Gastroesophageal sphincter (tissue), 4 donors: ENCODE data around the gene PTPRG. TPM values are rescaled to one million over a fixed set of nuclear protein-coding genes. Genes with fewer than 3 reads are reported as not detected.

Source experiments
- ATAC-seq: fragments of 150-250 bp; one replicate; pipeline ENCODE4 v1.9.1; 2016; ENCODE audit warnings: mild to moderate bottlenecking, moderate library complexity
- H3K27ac ChIP-seq, 4 donors: fragments of 200-600 bp; sonication (generic) in 3 of 4; 1 replicate in 3 of 4; 2 replicates in 1 of 4; pipeline ENCODE4 v1.5.1; 2016 to 2019
- H3K27me3 ChIP-seq: fragments of 200-600 bp; sonication (generic); one replicate; pipeline ENCODE4 v1.5.1; 2019
- H3K36me3 ChIP-seq, 2 donors: fragments of 200-600 bp; sonication (generic); one replicate each; pipeline ENCODE4 v1.5.1; 2019; ENCODE audit warnings: control low read depth in 1 of 2
- H3K4me1 ChIP-seq, 3 donors: fragments of 200-600 bp; sonication (generic); 1 replicate in 2 of 3; 2 replicates in 1 of 3; pipeline ENCODE4 v1.5.1; 2016 to 2019; ENCODE audit warnings: control low read depth in 2 of 3
- H3K4me3 ChIP-seq, 2 donors: fragments of 200-600 bp; sonication (generic); one replicate each; pipeline ENCODE4 v1.5.1; 2019; ENCODE audit warnings: mild to moderate bottlenecking in 1 of 2, moderate library complexity in 1 of 2
- H3K9me3 ChIP-seq, 3 donors: fragments of 200-600 bp; sonication (generic); one replicate each; pipeline ENCODE4 v1.5.1; 2017 to 2019; ENCODE audit warnings: control low read depth in 2 of 3
- CTCF ChIP-seq, 4 experiments: fragments of 200-600 bp in 2 of 4; fragments of 450-650 bp in 2 of 4; sonication (generic) in 1 of 4; IDR thresholded peaks; one replicate each; pipeline ENCODE4 v1.5.1; 2017 to 2019; ENCODE audit warnings: antibody characterized with exemption in 4 of 4, mild to moderate bottlenecking in 2 of 4, moderate library complexity in 2 of 4
- EP300 ChIP-seq: sonication (generic); formaldehyde crosslinking; IDR thresholded peaks from one replicate; pipeline ENCODE4 v1.6.1; 2017; ENCODE audit warnings: antibody characterized with exemption, mild to moderate bottlenecking
- POLR2A ChIP-seq, 2 donors: fragments of 450-650 bp; IDR thresholded peaks; one replicate each; pipeline ENCODE4 v1.6.1; 2017; ENCODE audit warnings: antibody characterized with exemption in 2 of 2, mild to moderate bottlenecking in 2 of 2, moderate library complexity in 1 of 2
- POLR2AphosphoS5 ChIP-seq: sonication (generic); formaldehyde crosslinking; IDR thresholded peaks from one replicate; pipeline ENCODE4 v1.6.1; 2017; ENCODE audit warnings: antibody characterized with exemption
- WGBS, 2 donors: methylation state at CpG; one replicate each; pipeline ENCODE4 v1.1.5; 2018; ENCODE audit warnings: low coverage in 1 of 2; 5-methylcytosine and 5-hydroxymethylcytosine counted together
- total RNA-seq, 4 donors: library from RNA; depleted of rRNA; stranded (reverse); fragments of >200 nt; gene quantifications; one replicate each; pipeline ENCODE4 v1.1.0, GENCODE V29; 2016

The PTPRG gene
- total RNA-seq, 4 donors from 2014 or later: 48.7 to 81.9 (median 52.8) TPM

- Histone ChIP-seq H3K27me3 (no peaks in the 10 kb centered on the region), H3K9me3 (no peaks in the 10 kb centered on the region), H3K27ac (no peak overlapping the region), H3K36me3 (peaks cover 0 to 71% of the 10 kb centered on the region in 2 donors), H3K4me1 (no peaks in the 10 kb centered on the region), H3K4me3 (no peak overlapping the region)
- no peak for ATAC-seq
- TF ChIP-seq POLR2AphosphoS5 (no peak), EP300 (no peak), POLR2A (IDR thresholded peaks at IDR 0.05) (no peak), CTCF (IDR thresholded peaks at IDR 0.05) (no peak)
Measured at GRCh38 chr3:62277986-62278385, 716.6 kb downstream of the PTPRG start.

DNA sequence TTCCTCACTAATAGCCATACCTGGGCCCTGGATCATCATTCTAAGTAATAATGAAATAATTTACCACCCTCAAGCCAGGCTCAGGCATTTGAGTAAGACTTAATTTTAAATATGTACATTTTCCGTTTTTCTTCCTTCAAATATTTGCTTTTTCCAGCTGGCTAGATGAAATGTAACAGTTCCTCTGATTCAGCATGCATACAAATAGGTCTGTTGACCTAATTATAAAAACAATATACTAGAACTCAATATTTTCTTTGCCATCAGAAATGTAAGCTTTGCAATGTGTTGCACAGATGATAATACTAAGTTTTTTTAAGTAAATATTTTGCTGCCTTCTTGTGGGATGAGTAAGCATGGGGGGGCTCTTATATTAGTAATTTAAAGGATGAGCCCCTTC, 720.4 kb downstream of the PTPRG start:
- no peak for TF ChIP-seq EP300
- no peak for TF ChIP-seq CTCF (IDR thresholded peaks at IDR 0.05)
- TF ChIP-seq POLR2A (IDR thresholded peaks at IDR 0.05): no peak
- Histone ChIP-seq H3K27me3 (no peaks in the 10 kb centered on the region), H3K9me3 (no peaks in the 10 kb centered on the region), H3K4me3 (no peak overlapping the region), H3K4me1 (no peaks in the 10 kb centered on the region), H3K27ac (no peak overlapping the region), H3K36me3 (peaks cover 0 to 56% of the 10 kb centered on the region in 2 donors)
- WGBS, 2 donors: 100% methylated on average over 1 of the region's 1 CpG
- ATAC-seq: no peak

- Histone ChIP-seq H3K27ac (no peak overlapping the region), H3K36me3 (peaks cover 0 to 33% of the 10 kb centered on the region in 2 donors), H3K4me1 (no peaks in the 10 kb centered on the region), H3K27me3 (no peaks in the 10 kb centered on the region), H3K9me3 (no peaks in the 10 kb centered on the region), H3K4me3 (no peak overlapping the region)
- 76 to 85% methylated on average over 2 of the region's 2 CpGs for WGBS, 2 donors
- TF ChIP-seq POLR2AphosphoS5 (no peak), CTCF (IDR thresholded peaks at IDR 0.05) (no peak), EP300 (no peak), POLR2A (IDR thresholded peaks at IDR 0.05) (no peak)
- no peak for ATAC-seq
Measured at GRCh38 chr3:62284442-62284841, 723.1 kb downstream of the PTPRG start.

DNA sequence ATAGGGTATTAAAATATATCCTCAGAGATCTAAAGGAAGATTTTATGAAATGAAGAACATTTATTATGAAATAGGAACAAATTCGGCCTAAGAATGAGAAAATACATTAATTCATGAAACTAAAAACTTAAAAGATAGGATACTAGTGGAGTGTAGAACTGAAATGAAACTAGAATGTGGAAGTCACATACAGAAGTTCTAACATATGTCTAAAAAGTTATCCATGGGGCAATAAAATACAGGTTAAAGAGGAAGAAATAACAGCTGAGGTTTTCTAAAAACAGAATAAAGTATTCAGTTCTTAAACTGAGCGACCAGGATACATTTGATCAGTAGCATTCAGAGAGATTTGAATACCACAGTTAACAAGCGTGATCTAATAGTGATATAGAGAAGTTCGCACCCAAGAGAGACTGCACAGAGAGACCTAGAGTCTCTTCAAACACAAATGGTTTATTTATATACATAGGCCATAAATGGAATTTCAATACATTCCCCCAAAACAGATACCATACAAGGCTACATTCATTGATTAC, 726.1 kb downstream of the PTPRG start:
- WGBS, 2 donors: 86 to 94% methylated on average over 4 of the region's 4 CpGs

More for the DNA sequence above, 726.1 kb downstream of the PTPRG start:
- no peak for ATAC-seq
- Histone ChIP-seq H3K27me3 (no peaks in the 10 kb centered on the region), H3K9me3 (no peaks in the 10 kb centered on the region), H3K27ac (no peak overlapping the region), H3K36me3 (peaks cover 0 to 22% of the 10 kb centered on the region in 2 donors), H3K4me1 (no peaks in the 10 kb centered on the region), H3K4me3 (no peak overlapping the region)
- TF ChIP-seq POLR2AphosphoS5: no peak
- no peak for TF ChIP-seq CTCF (IDR thresholded peaks at IDR 0.05)
- TF ChIP-seq EP300: no peak
- TF ChIP-seq POLR2A (IDR thresholded peaks at IDR 0.05): no peak
